AML-193 (cell line): ENCODE measurements around the gene CARD8.
"Not testable (repeated sequence)": the region's sequence is repeated elsewhere in the genome, so short reads cannot be mapped to it uniquely, and the experiment has no call there.

Source experiments
- DNase-seq, 2 experiments: peaks; one replicate each; lab custom pipeline; 2025; lab: John Stamatoyannopoulos, UW

The CARD8 gene

GRCh38 chr19:48265326-48265725, 9.6 kb upstream of the CARD8 start:
- DNase-seq = not testable (repeated sequence)

GRCh38 chr19:48260359-48260714, 4.6 kb upstream of the CARD8 start:
- not testable (repeated sequence) for DNase-seq

- not testable (repeated sequence) for DNase-seq
These were observed 3.3 kb upstream of the CARD8 start for GRCh38 chr19:48258992-48259391.

GRCh38 chr19:48258350-48258749, 2.6 kb upstream of the CARD8 start:
- DNase-seq = no peak

- DNase-seq = no peak
These were observed 1.2 kb downstream of the CARD8 start for GRCh38 chr19:48254529-48254970.

GRCh38 chr19:48253999-48254398, 1.7 kb downstream of the CARD8 start:
- DNase-seq = no peak

- no peak for DNase-seq
These were observed 3.1 kb downstream of the CARD8 start for GRCh38 chr19:48252609-48253008.

- no peak for DNase-seq
These were observed 5.3 kb downstream of the CARD8 start for GRCh38 chr19:48250290-48251025.

GRCh38 chr19:48249502-48250014, 6.2 kb downstream of the CARD8 start:
- DNase-seq = no peak

- DNase-seq = no peak
These were observed 7.5 kb downstream of the CARD8 start for GRCh38 chr19:48248081-48248833.

- DNase-seq = no peak
These were observed 8.5 kb downstream of the CARD8 start for GRCh38 chr19:48247212-48247611.

GRCh38 chr19:48246101-48246500, 9.6 kb downstream of the CARD8 start:
- DNase-seq = no peak

GRCh38 chr19:48244281-48244680, 11.4 kb downstream of the CARD8 start:
- peak; percentile 8 to 26 for DNase-seq

GRCh38 chr19:48241771-48242170, 13.9 kb downstream of the CARD8 start:
- DNase-seq = not testable (repeated sequence)

GRCh38 chr19:48239582-48240141, 16.1 kb downstream of the CARD8 start:
- no peak for DNase-seq

- DNase-seq = no peak
These were observed 16.6 kb downstream of the CARD8 start for GRCh38 chr19:48239120-48239519.

- DNase-seq = no peak
These were observed 18.7 kb downstream of the CARD8 start for GRCh38 chr19:48237057-48237456.

- no peak for DNase-seq
These were observed 25.1 kb downstream of the CARD8 start for GRCh38 chr19:48230555-48231129.

GRCh38 chr19:48221628-48222027, 34.1 kb downstream of the CARD8 start:
- no peak for DNase-seq

GRCh38 chr19:48220784-48221183, 34.9 kb downstream of the CARD8 start:
- DNase-seq = not testable (repeated sequence)

- DNase-seq = no peak
These were observed 36.7 kb downstream of the CARD8 start for GRCh38 chr19:48218997-48219396.

- no peak for DNase-seq
These were observed 38.8 kb downstream of the CARD8 start for GRCh38 chr19:48216933-48217332.
